PC-9 (cell line): Measurements from ENCODE around the gene DLG2.

Experiments used
- CTCF ChIP-seq: fragments of 200-600 bp; sonication (generic); conservative IDR thresholded peaks from 2 replicates; pipeline ENCODE4 v1.6.1; 2017; ENCODE audit warnings: mixed run types, antibody characterized with exemption, mild to moderate bottlenecking, moderate library complexity
- EZH2 ChIP-seq: fragments of 200-600 bp; sonication (generic); IDR thresholded peaks from 2 replicates; pipeline ENCODE4 v1.8.0; 2017; ENCODE audit warnings: antibody characterized with exemption, low read depth

- no peak for TF ChIP-seq EZH2
- TF ChIP-seq CTCF: no peak
Measured at GRCh38 chr11:84560206-84560605, 1066.9 kb downstream of the DLG2 start.
